ENCODE measurements around the gene ZNF787.
A peak's percentile ranks its signal among the peaks of the same experiment; 100 is the strongest.
"Not testable (repeated sequence)": the region's sequence is repeated elsewhere in the genome, so short reads cannot be mapped to it uniquely, and the experiment has no call there.

ZNF787 gene

DNA sequence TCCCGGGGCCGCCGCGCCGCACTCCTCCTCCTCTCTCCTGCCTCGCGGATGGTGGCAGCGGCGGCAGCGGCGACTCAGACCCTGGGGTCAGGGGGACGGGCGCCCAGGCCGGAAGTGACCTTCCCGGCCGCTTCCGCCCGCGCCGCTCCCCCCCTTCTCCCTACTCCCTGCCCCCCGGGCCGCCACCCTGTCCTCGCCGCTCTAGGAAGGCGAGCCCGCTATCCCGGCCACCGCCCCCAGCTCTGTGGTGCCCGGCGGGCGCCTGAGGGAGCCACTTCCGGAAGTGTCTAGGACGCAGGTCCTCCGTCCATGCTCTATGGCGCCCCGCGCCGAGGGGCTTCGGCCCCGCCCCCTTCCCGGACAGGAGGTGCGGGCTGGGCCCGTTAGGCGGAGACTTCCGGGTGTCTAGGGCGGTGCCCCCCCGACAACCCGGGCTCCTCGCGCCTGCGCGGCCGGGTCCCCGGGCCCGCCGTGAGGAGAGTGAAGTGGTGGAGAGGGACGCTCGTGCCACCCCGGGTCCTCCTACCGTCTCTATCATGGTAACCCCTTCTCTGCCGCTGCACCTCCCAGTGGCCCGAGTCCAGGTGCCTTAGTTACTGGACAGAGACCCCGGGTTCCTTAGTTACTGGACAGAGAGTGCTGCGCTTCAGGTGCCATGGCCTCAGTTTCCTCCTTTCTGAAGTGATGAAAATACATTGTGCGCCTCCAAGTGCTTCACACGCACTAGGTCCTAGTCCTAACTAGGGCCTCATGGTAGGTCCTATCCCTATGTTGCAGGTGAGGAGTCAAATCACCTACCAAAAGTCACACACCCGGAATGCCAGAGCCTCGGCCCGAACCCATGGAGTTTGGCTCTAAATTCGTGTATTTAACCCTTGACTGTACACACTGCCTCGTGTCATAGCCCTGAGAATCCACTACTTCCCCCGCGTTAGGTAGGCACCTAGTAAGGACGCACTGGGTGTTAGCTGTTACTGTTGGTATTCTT is at the start of gene ZNF787:
ZNF787 (minus strand) TSS at position 116 of the 988 bp plus-strand sequence. CDS start 18,078 bp downstream, outside the sequence.
- DNase-seq (ENCODE audit: low read depth in 2 of 2), result peak; percentile 94 to 95

DNA sequence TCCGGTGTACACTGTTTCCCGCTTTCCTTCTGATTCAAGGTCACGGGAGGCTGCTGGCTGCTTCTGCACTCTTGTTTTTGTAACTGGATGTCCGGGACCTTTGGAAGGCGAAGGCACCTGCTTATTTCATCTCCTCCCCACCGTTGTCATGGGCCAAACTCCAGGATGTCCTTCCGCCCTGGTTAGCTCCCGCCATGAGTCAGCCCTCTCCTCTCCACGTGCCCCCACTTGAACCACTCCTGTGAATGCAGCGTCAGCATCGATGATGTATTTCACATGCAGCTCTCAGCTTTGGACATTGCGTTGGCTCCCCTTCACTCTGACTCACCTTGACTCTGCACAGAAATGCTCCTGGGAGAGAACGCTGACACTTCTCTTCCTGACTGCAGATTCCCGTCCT is 49.2 kb upstream of the ZNF787 start:
- DNase-seq (ENCODE audit: low read depth in 2 of 2), result no peak

DNA sequence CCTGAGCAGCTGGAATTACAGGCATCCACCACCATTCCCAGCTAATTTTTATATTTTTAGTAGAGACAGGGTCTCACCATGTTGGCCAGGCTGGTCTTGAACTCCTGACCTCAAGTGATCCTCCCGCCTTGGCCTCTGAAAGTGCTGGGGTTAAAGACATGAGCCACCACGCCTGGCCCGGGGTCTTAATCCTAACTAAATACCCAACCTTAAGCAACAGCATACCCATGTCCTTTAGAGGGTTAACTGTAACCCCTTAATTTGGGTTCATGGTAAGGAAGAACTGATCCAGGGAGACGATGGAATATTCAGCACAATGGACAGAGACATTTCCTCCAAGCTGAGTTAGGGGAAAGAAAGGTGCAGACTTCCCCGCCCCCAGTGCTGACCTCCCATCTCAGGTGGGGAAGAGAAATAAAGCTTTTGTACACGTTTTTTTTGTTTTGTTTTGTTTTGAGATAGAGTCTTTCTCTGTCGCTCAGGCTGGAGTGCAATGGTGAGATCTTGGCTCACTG is 46.0 kb upstream of the ZNF787 start:
- DNase-seq (ENCODE audit: low read depth in 2 of 2), result no peak

- DNase-seq (ENCODE audit: low read depth in 2 of 2), result no peak
Observed at GRCh38 chr19:56163097-56163496, 42.0 kb upstream of the ZNF787 start.

DNA sequence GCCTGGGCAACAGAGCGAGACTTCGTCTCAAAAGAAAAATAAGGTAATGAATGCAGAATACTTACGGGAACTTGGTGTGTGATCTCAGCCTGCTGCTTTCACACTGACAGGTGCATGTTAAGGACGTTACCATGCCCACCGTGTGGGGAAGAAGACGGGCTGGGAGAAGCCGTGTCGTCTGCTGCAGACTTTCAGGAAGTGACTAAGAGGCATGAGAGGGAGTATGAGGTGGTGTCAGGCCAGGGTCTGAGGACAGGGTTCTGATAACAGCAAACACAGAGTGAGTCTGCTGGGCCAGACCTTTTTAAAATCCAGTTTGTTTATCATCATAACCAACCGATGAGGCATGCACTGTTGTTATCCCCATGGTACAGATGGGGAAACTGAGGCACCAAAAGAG is 41.2 kb upstream of the ZNF787 start:
- DNase-seq (ENCODE audit: low read depth in 2 of 2), result no peak

GRCh38 chr19:56161534-56161933 is 40.4 kb upstream of the ZNF787 start:
- no peak for DNase-seq (ENCODE audit: low read depth in 2 of 2)

DNA sequence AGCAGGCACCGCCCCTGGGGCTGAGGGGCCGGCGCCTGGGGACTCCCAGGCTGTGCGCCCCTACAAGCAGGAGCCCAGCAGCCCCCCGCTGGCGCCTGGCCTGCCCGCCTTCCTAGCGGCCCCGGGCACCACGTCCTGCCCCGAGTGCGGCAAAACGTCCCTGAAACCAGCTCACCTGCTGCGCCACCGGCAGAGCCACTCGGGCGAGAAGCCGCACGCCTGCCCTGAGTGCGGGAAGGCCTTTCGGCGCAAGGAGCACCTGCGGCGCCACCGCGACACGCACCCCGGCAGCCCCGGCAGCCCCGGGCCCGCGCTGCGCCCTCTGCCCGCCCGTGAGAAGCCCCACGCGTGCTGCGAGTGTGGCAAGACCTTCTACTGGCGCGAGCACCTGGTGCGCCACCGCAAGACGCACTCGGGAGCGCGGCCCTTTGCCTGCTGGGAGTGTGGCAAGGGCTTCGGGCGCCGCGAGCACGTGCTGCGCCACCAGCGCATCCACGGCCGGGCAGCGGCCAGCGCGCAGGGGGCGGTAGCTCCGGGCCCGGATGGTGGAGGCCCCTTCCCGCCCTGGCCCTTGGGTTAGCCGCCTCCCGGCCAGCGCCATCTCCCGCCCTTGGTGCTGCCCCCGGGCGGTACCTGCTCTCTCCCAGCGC is 38.7 kb upstream of the ZNF787 start:
- no peak for DNase-seq (ENCODE audit: low read depth in 2 of 2)

GRCh38 chr19:56159009-56159559 is 38.0 kb upstream of the ZNF787 start:
- no peak for DNase-seq (ENCODE audit: low read depth in 2 of 2)

DNA sequence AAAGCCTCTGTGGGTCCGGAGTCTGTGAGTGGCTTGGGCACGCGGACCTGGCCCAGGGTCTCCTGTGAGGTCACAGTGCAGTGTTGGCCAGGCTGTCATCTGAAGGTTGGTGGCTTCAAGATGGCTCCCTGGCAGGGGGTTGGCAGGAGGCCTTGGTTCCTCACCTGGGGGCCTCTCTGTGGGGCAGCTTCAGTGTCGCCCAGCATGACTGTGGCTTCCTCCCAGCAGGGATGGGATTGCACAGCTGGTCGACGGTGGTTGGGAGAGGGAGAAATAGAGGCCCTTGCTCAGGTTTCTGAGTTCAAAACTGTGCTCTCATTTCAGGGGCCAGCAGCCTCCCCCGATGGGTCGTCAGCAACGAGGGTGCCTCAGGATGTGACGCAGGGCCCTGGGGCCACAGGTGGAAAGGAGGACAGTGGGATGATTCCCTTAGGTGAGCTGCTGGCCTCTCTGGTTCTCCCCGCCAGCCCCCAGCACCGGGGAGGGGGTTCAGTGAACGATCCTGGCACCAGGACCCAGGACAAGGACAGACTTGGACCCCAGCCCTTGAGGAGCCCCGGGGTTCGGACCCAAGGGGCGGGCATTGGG is 37.2 kb upstream of the ZNF787 start:
- DNase-seq (ENCODE audit: low read depth in 2 of 2), result no peak

DNA sequence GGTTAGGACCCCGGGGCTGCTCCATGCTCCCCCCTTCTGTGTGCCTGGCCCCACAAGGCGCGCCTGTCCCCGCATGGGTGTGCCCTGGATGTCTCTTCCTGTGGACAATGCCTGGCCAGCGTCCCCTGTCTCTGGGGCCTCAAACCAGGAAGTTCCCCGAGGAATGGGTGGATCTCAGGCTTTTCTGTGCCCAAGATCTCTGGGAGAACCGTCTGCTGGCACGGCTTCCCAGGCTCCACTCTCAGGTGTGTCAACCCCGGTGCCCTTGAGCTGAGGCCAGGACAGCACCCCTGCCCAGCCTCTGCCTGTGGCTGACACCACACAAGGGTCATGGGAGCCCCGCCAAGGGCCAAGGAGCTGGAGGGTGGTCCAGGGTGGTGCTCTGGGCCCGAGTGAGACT is 35.7 kb upstream of the ZNF787 start:
- no peak for DNase-seq (ENCODE audit: low read depth in 2 of 2)

DNA sequence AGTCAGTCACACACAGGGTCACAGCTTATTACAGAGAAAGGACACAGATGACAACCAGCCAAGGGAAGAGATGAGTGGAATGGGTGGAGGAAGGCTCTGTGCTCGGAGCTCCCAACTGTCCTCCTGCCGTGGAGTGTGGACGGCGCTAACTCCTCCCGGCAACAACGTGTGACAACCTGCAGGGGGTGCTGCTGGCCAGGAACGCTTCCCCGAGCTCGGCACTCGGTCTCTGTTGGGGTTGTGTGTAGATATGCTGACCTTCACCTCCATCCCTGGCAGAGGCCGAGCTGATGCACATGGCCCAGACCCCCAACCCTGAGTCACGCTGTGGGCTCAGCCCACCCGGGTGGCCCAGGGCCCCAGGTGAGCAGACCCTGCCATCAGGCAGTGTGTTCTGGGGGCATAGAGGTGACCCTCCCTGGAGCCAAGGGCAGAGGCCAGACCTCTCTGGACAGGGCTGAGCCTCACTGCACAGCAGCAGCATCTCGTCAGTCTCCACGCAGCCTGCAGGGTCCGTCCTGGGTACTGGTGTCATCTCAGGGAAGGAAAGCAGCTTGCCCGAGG is 34.1 kb upstream of the ZNF787 start:
- DNase-seq (ENCODE audit: low read depth in 2 of 2), result no peak

- DNase-seq (ENCODE audit: low read depth in 2 of 2), result no peak
Observed at GRCh38 chr19:56153507-56153906, 32.4 kb upstream of the ZNF787 start.

GRCh38 chr19:56152644-56153043 is 31.5 kb upstream of the ZNF787 start:
- no peak for DNase-seq (ENCODE audit: low read depth in 2 of 2)

GRCh38 chr19:56150358-56150757 is 29.3 kb upstream of the ZNF787 start:
- no peak for DNase-seq (ENCODE audit: low read depth in 2 of 2)

GRCh38 chr19:56149656-56150038 is 28.6 kb upstream of the ZNF787 start:
- no peak for DNase-seq (ENCODE audit: low read depth in 2 of 2)

DNA sequence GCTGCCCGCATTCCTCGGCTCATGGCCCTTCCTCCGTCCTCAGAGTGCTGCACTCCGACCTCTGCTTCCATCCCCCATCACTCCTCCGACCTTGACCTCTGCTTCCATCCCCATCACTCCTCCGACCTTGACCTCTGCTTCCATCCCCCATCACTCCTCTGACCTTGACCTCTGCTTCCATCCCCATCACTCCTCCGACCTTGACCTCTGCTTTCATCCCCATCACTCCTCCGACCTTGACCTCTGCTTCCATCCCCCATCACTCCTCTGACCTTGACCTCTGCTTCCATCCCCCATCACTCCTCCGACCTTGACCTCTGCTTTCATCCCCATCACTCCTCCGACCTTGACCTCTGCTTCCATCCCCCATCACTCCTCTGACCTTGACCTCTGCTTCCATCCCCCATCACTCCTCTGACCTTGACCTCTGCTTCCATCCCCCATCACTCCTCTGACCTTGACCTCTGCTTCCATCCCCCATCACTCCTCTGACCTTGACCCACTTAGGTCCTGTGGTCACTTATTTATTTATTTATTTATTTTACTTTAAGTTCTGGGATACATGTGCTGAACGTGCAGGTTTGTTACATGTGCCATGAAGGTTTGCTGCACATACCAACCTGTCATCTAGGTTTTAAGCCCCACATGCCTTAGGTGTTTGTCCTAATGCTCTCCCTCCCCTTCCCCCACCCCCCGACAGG is 28.0 kb upstream of the ZNF787 start:
- DNase-seq (ENCODE audit: low read depth in 2 of 2), result not testable (repeated sequence)

DNA sequence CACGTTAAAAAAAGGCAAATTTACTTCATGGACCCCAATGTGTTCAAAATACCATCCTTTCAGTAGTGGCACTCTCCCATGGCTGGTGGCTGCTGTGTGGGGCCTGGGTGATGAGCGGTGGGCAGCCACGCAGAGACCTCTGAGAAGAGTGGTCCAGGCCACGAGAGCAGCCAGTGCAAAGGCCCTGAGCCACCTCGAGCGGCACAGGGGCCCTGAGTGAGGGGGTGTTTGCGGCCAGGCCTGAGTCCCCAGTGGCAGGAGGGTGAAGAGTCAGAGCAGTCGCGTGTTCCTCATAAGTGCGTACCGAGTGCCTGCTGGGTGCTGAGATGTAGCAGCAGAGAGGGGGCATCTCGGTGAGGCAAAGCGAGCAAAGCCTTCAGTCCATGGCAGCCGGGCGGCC is 27.0 kb upstream of the ZNF787 start:
- no peak for DNase-seq (ENCODE audit: low read depth in 2 of 2)

DNA sequence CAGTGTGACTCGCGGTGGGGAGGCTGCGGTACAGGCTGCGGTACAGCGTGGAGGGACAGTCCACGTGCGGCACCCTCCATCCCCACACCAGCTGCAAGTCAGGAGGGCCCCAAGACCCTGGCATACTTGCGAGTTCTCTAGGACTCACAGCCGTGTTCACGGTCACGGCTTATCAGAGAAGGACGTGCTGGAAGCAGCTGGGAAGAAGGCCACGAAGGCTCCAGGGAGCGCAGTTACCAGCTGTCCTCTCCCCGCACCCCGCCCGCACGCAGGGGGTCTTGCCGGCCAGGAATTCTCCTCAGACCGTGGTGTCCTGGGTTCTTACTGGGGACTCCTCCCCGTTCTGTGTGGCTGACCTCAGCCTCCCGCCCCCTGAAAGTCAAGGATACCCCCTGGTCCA is 26.2 kb upstream of the ZNF787 start:
- DNase-seq (ENCODE audit: low read depth in 2 of 2), result no peak

GRCh38 chr19:56146904-56147303 is 25.8 kb upstream of the ZNF787 start:
- DNase-seq (ENCODE audit: low read depth in 2 of 2), result no peak

GRCh38 chr19:56145698-56146097 is 24.6 kb upstream of the ZNF787 start:
- DNase-seq (ENCODE audit: low read depth in 2 of 2), result no peak

GRCh38 chr19:56144831-56145230 is 23.7 kb upstream of the ZNF787 start:
- no peak for DNase-seq (ENCODE audit: low read depth in 2 of 2)

Data from stimulated activated CD8-positive, alpha-beta memory T cell treated with anti-CD3 and anti-CD28 coated beads, Interleukin-7, amount 100 ng/mL, for 1 hour (primary cell).